Myocyte (in vitro differentiated cells): ENCODE measurements around the gene SLC44A3. TPM values are rescaled to one million over a fixed set of nuclear protein-coding genes. Genes with fewer than 3 reads are reported as not detected.
"Not testable (repeated sequence)": the region's sequence is repeated elsewhere in the genome, so short reads cannot be mapped to it uniquely, and the experiment has no call there.

Experiments
- DNase-seq: peaks from one replicate; pipeline ENCODE4 v3.0.0-alpha.2; 2012; ENCODE audit warnings: low read depth
- total RNA-seq: library from RNA; depleted of rRNA; stranded (reverse); fragments of >200 nt; gene quantifications from 2 replicates; pipeline ENCODE4 v1.2.3, GENCODE V29; 2014

Gene SLC44A3
- total RNA-seq, 1 donor from 2014 or later: 2.2 TPM

DNA sequence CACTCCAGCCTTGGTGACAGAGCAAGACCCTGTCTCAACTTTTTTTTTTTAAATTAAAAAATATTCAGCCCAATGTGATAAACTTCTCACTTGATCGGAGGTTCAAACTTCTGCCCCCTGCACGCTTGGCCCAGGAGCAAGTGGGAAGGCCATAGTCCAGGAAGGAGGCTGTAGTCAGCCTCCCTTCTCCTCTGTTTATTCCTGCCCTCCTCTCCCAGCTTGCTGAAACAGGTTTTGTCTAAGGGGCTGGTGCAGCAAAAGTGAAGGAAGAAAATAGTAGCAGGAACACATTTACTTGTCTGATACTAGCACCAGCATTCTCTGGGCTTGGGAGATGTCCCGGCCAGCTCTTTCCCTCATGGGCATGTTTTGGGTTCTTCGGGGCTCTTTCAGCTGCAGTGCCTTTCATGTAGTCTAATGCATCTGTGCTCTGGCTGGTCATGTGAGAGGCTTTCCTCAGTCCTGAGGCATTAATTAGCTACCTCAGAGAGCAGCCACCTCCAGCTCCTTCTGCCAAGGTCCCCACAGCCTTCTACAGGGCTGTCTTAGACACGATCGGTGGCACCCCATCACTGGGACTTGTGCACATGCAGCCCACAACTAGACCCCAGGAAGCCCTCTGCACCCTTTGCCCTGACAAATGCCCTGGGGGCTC lies 12.9 kb downstream of the SLC44A3 start:
- no peak for DNase-seq

DNA sequence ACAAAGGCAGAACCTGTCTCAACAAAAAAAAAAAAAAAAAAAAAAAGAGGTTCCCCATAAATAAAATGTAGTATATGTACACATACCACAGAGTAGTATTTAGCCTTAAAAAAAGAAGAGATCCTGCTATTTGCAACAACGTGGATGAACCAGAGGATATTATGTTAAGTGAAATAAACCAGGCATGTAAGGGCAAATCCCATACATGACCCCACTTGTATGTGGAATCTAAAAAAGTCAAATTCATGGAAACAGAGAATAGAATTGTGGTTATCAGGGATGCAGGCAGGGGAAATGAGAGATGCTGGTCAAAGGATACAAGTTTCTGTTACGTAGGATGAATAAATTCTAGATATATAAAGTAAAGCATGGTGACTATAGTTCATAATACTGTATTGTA lies 16.7 kb downstream of the SLC44A3 start:
- no peak for DNase-seq

DNA sequence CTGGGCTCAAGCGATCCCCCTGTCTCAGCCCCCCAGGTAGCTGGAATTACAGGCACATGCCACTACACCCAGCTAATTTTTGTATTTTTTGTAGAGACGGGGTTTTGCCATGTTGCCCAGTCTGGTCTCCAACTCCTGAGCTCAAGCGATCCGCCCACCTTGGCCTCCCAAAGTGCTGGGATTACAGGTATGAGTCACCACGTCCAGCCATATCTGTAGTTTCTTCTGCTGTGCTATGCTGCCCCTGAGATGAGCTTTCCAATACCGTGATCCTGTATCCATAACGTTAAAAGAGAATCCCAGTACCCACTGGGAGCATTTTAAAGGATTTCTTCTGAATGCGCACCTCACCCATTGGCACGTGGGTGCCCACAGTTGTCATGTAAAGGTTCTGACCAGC lies 20.2 kb downstream of the SLC44A3 start:
- not testable (repeated sequence) for DNase-seq

DNA sequence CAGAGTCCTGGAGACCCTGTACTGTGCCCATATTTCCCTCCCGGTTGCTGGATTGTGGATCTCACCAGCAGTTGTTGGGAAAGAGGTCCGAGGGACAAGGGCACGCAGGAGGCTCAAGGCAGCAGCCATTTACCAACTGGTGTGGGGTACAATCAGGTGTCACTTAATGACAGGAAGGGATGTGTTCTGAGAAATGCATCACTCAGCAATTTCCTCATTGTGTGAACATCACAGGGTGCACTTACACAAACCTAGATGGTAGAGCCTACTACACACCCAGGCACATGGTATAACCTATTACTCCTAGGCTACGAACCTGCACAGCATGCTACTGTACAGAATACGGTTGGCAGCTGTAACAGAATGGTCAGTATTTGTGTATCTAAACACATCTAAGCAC lies 20.7 kb downstream of the SLC44A3 start:
- no peak for DNase-seq

DNA sequence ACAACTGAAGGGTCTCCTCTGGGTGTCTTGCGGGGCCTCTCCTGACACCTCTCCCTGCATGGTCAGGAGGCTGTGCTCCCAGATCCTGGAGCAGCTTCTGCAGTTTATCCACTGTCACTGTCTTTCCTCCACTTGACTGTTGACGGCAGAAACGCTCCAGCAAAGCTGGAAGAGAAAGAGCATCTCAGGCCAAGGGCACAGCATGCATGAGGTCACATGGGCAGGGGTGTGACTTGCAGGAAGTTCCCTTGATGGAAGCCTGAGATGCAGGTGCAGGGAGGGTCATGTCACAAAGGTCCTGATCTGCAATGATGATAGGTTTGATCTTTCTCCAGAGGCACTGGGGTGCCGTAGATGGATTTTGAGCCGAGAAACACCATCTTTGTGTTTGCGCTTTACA lies 23.3 kb downstream of the SLC44A3 start:
- no peak for DNase-seq

DNA sequence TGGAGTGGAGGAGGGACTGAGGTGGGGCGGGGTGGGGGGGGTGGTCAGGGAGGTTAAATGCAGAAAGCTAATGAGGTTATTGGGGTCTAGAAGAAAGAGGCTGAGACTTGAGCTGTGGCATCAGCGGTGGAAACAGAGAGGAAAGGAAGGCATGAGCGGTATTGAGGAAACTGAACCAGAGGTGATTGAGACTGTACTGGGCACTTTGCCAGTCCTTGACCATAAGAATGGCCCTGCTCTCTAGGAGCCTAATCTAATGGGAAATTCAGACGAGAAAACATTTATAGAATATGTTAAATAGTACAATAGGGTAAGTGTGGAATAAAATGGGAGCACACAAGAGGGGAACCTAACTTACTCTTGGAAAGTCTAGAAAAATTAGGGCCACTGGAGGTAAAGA lies 23.7 kb downstream of the SLC44A3 start:
- DNase-seq: no peak

DNA sequence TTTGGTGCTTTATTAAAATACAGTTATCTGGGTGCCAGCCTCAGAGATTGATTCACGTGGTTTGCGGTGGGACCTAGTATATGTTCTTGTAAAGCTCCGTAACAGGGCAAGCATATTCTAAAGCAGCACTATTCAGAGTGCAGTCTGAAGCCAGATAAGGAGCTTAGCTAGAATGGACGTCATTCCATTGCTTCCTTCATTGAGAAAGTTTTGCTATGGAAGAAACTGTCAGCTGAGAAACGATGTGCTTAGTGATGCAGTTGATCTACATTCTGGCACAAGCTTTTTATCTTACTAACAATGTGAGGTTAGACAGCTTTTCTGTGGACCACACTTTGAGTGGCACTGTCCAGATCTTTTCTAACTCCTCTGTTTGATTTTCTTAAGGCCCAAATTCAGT lies 26.2 kb downstream of the SLC44A3 start:
- no peak for DNase-seq

DNA sequence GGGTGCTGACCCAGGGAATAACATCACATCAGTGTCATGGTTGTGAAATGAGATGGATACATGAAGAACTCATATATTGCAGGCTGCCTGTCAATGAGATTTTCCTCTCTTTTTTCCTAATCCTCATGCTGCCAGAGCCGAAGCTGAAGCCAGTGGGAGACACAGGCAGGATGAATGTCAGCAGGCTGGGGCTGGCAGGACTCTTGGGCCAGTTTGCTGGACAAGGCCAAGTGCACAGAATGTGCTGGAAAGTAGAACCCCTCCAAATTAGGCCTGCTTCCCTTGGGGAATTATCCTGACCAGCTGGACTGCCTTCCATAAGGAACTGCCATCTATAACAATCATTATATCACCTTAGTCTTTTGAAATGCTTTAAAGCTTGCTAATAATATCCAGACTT lies 31.4 kb downstream of the SLC44A3 start:
- no peak for DNase-seq

DNA sequence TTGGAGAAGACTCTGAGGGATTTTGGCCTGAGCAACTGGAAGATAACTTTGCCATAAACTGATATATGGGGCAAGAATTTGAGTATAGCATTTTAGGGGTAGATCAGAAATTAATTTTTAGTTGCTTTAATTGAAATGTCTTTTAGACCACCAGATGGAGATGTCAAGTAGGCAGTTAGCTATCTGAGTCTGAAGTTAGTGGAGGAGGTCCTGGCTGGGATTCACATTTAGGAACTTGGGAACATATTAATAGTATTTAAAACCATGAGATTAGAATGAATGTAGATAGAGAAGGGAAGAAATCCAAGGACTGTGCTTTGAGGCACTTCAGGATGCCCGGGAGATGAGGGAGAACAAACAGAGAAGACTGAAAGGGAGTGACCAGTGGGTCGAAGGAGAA lies 32.6 kb downstream of the SLC44A3 start:
- DNase-seq: peak; percentile 35

DNA sequence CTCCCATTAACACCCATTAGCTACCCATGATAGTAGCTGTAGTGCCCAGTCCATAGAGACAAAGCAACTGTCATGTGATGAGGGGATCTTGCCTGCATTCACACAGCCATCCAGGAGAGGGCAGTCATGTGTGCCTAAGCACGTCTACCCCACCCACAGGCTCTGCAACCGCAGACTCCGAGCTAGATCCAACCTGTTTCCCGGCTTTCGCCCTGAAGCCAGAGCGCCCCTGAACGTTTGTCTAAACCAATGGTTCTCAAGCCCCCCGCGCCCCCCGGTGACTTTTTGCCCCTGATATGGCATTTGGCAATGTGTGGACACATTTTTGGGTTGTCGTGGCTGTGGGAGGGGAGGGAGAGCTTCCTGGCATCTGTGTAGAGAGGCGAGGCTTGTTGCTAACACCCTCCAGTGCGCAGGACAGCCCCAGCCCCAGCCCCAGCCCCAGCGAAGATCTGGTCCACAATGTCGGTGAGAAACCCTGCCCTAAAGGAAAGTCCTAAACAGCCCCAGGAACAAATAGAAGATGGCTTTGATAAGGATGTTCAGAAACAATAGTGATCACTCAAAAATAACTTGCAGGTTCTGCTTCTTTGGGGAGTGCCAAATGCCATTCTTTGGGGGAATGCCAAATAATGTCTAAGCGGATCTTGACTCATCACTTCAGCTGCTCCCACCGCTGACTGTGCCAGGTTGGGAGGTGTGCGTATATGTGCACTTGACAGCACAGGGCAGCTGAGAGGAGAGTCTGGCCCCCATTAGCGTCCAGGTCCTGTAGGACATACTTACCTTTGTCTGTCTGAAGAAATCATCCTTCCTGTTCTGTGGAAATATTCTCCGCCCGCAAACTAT lies 34.5 kb downstream of the SLC44A3 start:
- DNase-seq: peak; percentile 95

DNA sequence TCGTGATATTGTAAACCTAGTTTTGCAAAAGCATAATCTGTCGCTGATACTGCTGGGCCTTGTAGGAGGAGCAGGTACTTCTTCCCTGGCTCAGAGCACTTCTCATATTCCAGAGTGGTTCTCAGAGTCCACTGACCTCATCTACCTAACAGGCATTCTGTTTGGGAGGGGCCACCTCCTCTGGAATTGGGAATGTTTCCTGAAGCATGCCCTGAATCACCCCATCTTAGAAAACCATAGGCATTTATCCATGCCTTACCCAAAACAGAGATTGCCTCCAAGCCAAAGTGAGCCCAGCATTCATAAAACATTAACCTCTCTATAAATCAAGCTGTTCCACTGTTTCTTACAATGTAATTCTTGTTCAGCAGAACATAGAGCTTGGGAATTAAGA lies 35.1 kb downstream of the SLC44A3 start:
- DNase-seq: no peak

DNA sequence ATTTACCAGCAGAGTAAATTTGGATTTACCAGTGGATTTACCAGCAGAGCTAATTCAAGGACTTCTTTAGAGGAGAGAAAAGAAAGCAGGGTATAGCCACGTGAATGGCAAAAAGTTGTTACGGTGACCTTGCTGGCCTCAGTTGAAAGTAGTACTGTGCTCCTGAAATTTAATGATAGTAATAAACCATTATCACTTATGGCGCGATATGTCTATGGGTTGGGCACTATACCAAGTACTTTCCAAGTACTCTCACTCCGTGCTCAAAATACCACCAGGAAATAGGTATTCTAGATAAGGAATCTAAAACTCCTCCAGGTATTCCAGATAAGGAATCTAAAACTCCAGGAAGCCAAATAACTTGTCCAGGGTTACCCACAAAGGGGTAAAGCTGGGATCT lies 35.8 kb downstream of the SLC44A3 start:
- DNase-seq: no peak

DNA sequence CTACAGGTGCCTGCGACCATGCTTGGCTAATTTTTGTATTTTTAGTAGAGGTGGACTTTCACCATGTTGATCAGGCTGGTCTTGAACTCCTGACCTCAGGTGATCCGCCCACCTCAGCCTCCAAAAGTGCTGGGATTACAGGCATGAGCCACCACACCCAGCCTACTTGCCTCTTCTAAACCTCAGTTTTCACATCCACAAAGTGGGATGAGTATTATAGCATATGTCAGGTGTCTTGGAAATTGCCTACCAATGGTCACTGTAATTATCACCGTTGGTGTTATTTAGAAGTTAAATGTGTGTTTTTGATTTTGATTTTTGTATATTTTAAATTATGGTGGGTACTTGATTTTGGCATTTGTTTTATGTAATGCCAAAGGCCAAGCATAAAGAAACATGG lies 36.7 kb downstream of the SLC44A3 start:
- no peak for DNase-seq

DNA sequence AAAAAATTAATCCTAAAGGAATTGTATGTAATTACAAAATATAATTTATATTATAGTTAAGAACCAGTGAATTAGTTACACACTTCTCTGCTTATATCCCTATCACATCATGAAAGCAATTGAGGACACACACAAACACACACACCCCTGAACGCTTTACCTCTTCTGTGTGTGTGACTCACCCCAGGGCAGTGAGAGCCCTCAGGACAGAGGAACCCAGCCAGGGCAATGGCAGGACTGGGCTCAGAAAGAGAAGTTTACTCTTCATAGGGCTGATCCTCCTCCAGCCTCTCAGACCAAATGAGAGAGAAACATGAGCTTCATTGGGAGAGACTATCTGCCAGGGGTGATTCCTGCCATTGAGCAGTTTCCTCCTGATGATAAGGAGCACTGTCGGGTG lies 38.1 kb downstream of the SLC44A3 start:
- DNase-seq: peak; percentile 43

DNA sequence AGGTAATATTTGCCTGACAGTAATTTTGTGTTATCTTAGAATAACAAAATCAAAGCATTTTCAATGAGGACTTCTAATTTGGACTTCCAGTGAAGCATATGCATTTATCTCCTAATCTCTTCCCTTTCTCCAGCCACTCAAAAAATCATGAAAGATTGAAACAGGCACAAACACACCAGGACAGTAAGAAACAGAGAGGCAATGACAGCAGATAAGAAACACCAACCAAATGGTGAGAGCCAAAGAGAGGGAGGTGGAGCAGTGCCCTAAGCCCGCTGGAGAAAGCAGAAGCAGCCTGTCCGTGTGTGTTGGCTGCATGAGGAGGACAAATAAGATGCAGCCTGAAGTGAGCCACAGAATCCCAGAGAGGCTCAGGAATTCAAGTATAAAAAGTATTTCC lies 39.0 kb downstream of the SLC44A3 start:
- no peak for DNase-seq

DNA sequence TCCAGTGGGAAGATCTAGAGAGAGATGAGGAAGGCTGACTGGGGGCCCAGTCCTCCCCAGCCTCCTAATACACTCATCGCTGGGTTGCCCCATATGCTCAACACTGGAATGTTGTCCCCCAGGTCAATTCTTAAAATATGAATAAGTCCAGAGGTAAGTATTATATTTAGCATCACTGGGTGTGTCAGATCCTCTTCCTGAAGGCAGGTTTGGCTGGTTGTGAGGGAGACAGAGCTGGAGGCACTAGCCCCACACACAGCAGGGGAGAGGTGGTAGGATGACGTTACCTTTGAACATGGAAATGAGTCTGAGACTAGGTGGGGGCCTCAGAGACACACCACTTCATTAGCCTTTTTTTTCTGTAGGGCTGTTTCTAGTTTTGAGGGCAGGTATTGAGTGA lies 42.6 kb downstream of the SLC44A3 start:
- DNase-seq: no peak

DNA sequence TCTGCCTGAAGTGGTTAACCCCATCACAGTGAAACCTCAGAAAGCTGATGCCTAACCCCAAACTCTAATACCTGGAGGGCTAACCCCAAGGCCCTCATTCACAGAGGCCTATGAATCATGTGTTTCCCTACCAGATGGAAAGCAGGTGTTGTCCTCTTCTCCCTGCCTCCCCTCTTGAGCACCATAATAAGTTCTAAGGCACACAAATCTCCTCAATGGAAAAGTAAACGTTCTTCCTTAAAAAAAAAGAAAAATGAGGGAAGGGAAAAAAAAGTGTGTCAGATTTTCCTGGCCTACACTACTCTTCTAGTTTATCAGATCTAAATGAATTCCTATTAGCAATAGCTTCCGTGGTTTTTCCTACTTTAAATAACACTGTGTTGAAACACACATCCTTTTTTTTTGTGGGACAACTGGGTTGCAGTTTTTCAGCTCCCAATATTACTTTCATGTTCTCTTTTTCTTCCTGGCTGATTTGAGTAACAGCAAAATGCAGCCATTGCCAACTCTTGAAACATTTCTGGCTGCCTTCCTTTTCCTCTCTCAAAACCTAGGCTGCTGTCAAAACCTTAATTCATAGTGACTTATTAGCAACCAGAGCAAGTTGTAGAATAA lies 43.2 kb downstream of the SLC44A3 start:
- peak; percentile 52 for DNase-seq

DNA sequence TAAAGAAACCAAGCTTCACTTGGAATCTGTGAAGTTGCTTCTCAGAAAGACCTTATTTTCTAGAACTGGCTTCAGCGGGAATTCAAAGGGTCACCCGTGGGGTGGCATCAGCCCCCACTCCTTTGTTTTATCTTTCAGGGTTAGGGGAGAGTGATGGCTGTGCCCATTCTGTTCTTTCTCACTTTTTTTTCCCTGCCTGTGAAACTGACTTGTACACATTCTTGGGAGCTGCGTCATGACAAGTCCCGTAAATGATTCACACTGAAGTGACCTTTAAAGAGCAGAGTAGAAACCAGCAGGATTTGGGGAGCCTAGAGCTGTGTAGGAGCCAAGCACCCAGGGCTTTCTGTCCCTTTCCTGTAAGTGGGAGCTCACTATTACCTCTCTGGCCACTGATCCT lies 43.8 kb downstream of the SLC44A3 start:
- peak; percentile 83 for DNase-seq

DNA sequence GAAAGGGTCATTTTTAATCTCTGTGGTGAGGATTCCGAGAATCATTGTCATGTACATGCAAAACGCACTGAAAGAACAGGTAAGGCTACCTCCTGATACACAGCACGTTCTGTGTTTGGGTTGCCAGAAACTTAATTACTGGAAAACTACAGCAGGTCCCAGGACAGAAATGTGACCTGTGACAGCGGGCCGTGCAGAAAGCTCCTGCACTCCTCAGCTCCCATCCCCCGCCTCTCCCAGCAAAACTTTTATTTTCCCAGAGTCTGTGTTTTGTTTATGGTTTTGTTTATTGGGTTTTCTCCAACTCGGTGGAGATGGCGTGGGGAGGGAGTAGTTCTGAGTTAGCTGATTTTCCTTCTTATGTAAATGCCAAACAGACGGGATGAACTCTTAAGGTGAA lies 44.7 kb downstream of the SLC44A3 start:
- DNase-seq: peak; percentile 57

DNA sequence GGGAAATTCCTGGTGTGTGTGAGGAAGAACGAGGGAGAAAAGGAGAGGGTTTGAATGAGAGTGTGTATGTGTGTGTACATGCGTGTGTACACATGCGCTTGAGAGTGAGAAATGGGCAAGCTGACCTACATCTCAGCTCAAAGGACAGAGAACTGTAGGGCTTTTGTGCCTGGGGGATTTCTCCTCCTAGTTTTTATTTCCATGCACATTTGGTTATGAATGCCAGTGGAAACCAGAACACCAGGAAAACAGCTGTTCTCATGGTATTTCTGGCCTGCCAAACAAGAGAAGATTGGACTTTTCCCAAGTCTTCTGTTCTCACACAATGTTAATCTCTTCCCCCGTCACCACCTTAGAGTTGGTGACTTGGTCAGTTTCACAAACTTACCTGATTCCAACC lies 45.2 kb downstream of the SLC44A3 start:
- DNase-seq: peak; percentile 93

DNA sequence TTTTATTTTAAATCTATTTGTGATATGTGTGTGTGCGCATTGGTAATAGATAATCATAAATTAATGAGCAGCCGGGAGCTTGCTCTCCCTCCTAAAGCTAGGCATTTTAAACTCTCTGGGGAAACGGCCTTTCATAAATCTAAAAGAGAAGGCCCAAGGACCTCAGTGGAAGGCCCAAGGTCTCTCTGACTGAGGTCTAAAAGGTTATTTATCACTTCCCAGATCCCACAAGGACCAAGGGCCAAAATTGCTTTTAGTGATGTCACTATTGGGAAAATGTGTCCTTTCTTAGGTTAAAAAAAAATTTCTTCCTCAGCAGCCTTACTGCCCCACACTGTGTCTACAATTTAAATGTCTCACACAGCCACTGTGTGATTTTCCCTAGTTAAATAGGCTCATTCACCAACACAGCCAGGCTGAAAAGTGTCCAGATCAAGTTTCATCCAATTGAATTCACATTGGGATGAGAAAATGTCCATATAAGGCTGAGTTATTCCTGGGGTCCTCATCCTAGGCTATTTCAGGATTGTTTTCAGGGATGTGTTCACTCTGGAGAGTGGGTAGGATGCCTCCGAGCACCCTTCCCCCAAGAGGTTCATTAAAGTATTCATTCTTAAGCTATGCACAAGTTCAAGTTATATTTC lies 46.1 kb downstream of the SLC44A3 start:
- peak; percentile 79 for DNase-seq

DNA sequence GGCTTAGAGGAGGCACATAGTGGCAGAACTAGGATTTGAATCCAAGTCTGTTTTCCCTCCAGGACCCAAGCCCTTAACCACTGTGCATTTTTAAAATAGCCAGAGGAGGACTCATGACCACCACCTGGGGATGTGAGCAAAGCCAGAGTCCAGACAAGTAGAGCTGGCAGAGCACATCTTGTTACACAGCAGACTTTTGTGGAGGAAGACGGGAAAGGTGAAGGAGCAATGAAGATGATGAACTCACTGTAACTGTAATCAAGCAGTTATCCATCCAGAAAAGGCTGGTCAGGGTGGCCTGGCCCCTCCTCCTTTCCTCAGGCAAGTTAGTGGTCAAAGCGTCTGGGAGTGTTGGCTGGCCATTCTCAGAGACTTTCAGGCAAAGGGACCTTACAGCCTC lies 50.9 kb downstream of the SLC44A3 start:
- DNase-seq: peak; percentile 39
